Measurements from ENCODE around the gene TPSG1.

- TF ChIP-seq CTCF (IDR thresholded peaks at IDR 0.05) = no peak
- no peak for TF ChIP-seq POLR2A (IDR thresholded peaks at IDR 0.05)
Measured at GRCh38 chr16:1176280-1176897, 48.7 kb downstream of the TPSG1 start.

Data from stomach (tissue), 4 donors.